Endothelial cell (in vitro differentiated cells): ENCODE results near the gene OLFM1. TPM values are rescaled to one million over a fixed set of nuclear protein-coding genes. Genes with fewer than 3 reads are reported as not detected.

Source experiments
- DNase-seq: peaks from one replicate; pipeline ENCODE4 v3.0.0; 2021; ENCODE audit warnings: low spot score
- H3K27ac Mint-ChIP-seq: one replicate; pipeline ENCODE4 v1.8.0; 2021; ENCODE audit warnings: mixed read lengths, inconsistent platforms; ENCODE audit not compliant: unreplicated experiment
- H3K27me3 Mint-ChIP-seq: one replicate; pipeline ENCODE4 v1.8.0; 2021; ENCODE audit warnings: mild to moderate bottlenecking, moderate library complexity, mixed read lengths, inconsistent platforms; ENCODE audit not compliant: unreplicated experiment
- H3K36me3 Mint-ChIP-seq: one replicate; pipeline ENCODE4 v1.8.0; 2021; ENCODE audit warnings: mild to moderate bottlenecking, low read depth, mixed read lengths, inconsistent platforms; ENCODE audit not compliant: unreplicated experiment
- H3K4me1 Mint-ChIP-seq: one replicate; pipeline ENCODE4 v1.8.0; 2021; ENCODE audit warnings: mild to moderate bottlenecking, mixed read lengths, inconsistent platforms; ENCODE audit not compliant: unreplicated experiment
- H3K4me3 Mint-ChIP-seq: one replicate; pipeline ENCODE4 v1.8.0; 2021; ENCODE audit warnings: mild to moderate bottlenecking, mixed read lengths, inconsistent platforms; ENCODE audit not compliant: unreplicated experiment
- H3K9me3 Mint-ChIP-seq: one replicate; pipeline ENCODE4 v1.8.0; 2021; ENCODE audit warnings: mixed read lengths, inconsistent platforms; ENCODE audit not compliant: unreplicated experiment
- CTCF ChIP-seq: fragments of 200-600 bp; sonication (generic); IDR thresholded peaks from one replicate; pipeline ENCODE4 v1.5.0; 2021; ENCODE audit warnings: antibody characterized with exemption; ENCODE audit not compliant: unreplicated experiment
- total RNA-seq: library from RNA; stranded (reverse); fragmentation: NEBNext Ultra II Directional; extraction: Animal tissue kit (Norgen Biotek cat#: 25700); gene quantifications from one replicate; pipeline ENCODE4 v1.2.1, GENCODE V29; 2021; ENCODE audit not compliant: unreplicated experiment

OLFM1 gene
- total RNA-seq, 1 donor from 2014 or later = 0.74 TPM

GRCh38 chr9:135127718-135128670, 40.5 kb downstream of the OLFM1 start:
- H3K9me3 Mint-ChIP-seq = no peaks in the 10 kb centered on the region
- H3K27me3 Mint-ChIP-seq = peaks cover 10% of the 10 kb centered on the region
- H3K4me1 Mint-ChIP-seq = no peaks in the 10 kb centered on the region
- no peak for TF ChIP-seq CTCF
- no peak overlapping the region for H3K27ac Mint-ChIP-seq
- no peaks in the 10 kb centered on the region for H3K36me3 Mint-ChIP-seq
- no peak for DNase-seq
- no peak overlapping the region for H3K4me3 Mint-ChIP-seq

- no peak overlapping the region for H3K4me3 Mint-ChIP-seq
- H3K27ac Mint-ChIP-seq = no peak overlapping the region
- H3K4me1 Mint-ChIP-seq = no peaks in the 10 kb centered on the region
- no peaks in the 10 kb centered on the region for H3K9me3 Mint-ChIP-seq
- H3K36me3 Mint-ChIP-seq = no peaks in the 10 kb centered on the region
- no peak for DNase-seq
- peaks cover 8% of the 10 kb centered on the region for H3K27me3 Mint-ChIP-seq
- TF ChIP-seq CTCF = no peak
Observed at GRCh38 chr9:135129137-135129695, 41.7 kb downstream of the OLFM1 start.

- H3K4me1 Mint-ChIP-seq = no peaks in the 10 kb centered on the region
- TF ChIP-seq CTCF = no peak
- no peak for DNase-seq
- no peak overlapping the region for H3K27ac Mint-ChIP-seq
- H3K4me3 Mint-ChIP-seq = no peak overlapping the region
- H3K27me3 Mint-ChIP-seq = peaks cover 5% of the 10 kb centered on the region
- H3K36me3 Mint-ChIP-seq = no peaks in the 10 kb centered on the region
- no peaks in the 10 kb centered on the region for H3K9me3 Mint-ChIP-seq
Observed at GRCh38 chr9:135130207-135130976, 42.9 kb downstream of the OLFM1 start.

GRCh38 chr9:135131488-135131887, 44.0 kb downstream of the OLFM1 start:
- Mint-ChIP-seq H3K36me3 (no peaks in the 10 kb centered on the region), H3K4me3 (no peak overlapping the region), H3K9me3 (no peaks in the 10 kb centered on the region), H3K4me1 (no peaks in the 10 kb centered on the region), H3K27me3 (peaks cover 5% of the 10 kb centered on the region), H3K27ac (no peak overlapping the region)
- DNase-seq = no peak
- TF ChIP-seq CTCF = no peak
